Measurements from ENCODE around the gene GAD1.

GRCh38 chr2:170843656-170844055 lies 27.0 kb downstream of the GAD1 start:
- TF ChIP-seq CTCF (IDR thresholded peaks at IDR 0.05) (no peak), POLR2A (IDR thresholded peaks at IDR 0.05) (no peak)
